ENCODE data around the gene MACROH2A2.

MACROH2A2 gene

DNA sequence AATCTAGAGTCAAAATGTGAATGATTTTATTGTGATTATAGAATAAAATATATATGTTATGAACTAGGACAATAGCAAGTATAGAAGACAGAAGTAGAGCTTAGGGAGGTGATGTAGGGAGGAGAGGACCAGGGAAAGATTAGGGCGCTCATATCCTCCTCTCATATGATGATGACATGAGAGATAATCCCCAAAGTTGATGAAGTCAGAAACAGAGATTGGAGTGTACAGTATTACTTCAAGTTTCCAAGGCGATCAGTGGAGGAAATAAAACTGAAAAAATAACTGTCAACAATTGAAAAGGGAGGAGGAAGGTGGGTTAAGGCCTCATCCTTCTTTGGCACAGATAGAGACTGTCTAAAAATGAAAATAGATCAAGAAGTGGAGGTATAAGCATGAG, 14.9 kb downstream of the MACROH2A2 start:
- no peak overlapping the region for H3K4me3 ChIP-seq (ENCODE audit: low read depth, low read length)
- TF ChIP-seq, protein P1, sequence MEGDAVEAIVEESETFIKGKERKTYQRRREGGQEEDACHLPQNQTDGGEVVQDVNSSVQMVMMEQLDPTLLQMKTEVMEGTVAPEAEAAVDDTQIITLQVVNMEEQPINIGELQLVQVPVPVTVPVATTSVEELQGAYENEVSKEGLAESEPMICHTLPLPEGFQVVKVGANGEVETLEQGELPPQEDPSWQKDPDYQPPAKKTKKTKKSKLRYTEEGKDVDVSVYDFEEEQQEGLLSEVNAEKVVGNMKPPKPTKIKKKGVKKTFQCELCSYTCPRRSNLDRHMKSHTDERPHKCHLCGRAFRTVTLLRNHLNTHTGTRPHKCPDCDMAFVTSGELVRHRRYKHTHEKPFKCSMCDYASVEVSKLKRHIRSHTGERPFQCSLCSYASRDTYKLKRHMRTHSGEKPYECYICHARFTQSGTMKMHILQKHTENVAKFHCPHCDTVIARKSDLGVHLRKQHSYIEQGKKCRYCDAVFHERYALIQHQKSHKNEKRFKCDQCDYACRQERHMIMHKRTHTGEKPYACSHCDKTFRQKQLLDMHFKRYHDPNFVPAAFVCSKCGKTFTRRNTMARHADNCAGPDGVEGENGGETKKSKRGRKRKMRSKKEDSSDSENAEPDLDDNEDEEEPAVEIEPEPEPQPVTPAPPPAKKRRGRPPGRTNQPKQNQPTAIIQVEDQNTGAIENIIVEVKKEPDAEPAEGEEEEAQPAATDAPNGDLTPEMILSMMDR (IDR thresholded peaks at IDR 0.05; ENCODE audit: borderline replicate concordance, insufficient read depth, low read depth, low read length): no peak

DNA sequence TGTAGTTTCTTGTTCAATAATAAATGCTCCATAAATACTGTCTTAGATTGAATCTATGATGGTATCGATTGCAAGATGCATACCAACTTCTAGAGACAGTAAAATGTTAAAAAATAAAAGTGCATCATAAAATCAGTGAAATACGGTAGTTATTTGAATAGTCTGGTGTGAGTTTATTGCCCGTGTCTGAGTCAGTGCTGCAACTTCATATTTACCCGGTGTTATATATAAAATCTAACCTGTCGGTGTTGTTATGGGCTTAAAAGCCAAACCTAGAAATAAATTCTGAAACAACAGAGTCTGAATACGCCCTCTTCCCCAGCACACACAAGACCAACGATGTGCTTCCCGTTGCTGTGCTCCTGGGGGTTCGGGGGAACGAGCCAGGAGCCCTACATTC, 16.3 kb downstream of the MACROH2A2 start:
- TF ChIP-seq, protein P1 (IDR thresholded peaks at IDR 0.05; ENCODE audit: borderline replicate concordance, insufficient read depth, low read depth, low read length): no peak
- H3K4me3 ChIP-seq (ENCODE audit: low read depth, low read length): no peak overlapping the region

DNA sequence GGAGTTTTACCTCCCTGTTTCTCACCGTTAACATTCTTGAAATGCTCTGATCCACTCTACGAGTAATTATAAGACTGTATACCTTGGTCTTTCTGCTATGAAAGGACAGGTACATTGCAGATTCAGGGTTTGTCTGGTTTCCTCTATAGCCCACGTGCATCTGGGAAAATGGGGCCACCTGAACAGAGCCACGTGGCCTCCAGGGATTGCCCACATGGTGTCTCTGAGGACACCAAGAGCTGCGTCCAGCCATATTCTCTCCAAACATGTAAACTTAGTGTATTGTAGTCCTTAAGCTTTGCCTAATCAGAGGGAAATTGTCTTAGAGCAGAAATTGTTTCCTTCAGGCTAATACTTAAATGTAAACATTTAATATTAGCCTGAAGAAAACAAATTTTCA, 16.7 kb downstream of the MACROH2A2 start:
- no peak overlapping the region for H3K4me3 ChIP-seq (ENCODE audit: low read depth, low read length)
- TF ChIP-seq, protein P1 (IDR thresholded peaks at IDR 0.05; ENCODE audit: borderline replicate concordance, insufficient read depth, low read depth, low read length): no peak

DNA sequence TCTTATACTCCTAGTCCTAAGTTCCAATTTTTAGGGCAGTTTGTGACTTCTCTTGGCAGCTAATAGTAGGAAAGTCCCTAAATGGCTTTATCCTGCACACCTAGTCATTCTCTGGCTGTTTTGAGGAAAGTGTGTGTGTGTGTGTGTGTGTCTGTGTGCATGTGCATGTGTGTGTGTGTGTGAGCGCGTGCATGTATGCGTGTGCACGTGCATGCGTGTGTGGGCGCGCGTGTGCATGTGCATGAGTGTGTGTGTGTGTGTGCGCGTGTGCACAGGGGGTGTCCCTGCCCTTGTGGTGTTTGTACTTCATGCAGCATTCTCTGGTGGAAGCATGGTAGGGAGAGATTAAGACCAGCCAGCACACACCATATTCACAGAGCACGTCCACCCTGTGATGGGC, 18.2 kb downstream of the MACROH2A2 start:
- no peak overlapping the region for H3K4me3 ChIP-seq (ENCODE audit: low read depth, low read length)

DNA sequence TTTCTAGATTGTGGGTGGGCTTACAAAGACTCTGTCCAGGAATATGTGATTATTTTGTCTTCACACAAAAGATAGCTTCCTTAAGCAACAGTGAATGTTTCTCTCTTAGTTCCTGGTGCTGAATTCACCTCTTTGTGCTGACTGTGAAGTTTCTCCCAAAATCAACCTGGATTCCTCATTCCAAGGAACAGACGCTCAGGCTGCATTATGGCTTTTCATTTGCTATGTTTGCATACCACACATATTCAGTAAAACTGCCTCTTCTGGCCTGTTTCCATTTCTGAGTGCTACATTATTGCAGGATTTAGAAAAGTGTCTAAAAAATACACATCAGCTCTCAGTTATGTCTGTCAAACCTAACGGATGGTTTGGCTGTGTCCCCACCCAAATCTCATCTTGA, 21.5 kb downstream of the MACROH2A2 start:
- TF ChIP-seq, protein P1 (IDR thresholded peaks at IDR 0.05; ENCODE audit: borderline replicate concordance, insufficient read depth, low read depth, low read length): no peak
- H3K4me3 ChIP-seq (ENCODE audit: low read depth, low read length): no peak overlapping the region

More for the DNA sequence above, 18.2 kb downstream of the MACROH2A2 start:
- TF ChIP-seq, protein P1 (IDR thresholded peaks at IDR 0.05; ENCODE audit: borderline replicate concordance, insufficient read depth, low read depth, low read length): no peak

DNA sequence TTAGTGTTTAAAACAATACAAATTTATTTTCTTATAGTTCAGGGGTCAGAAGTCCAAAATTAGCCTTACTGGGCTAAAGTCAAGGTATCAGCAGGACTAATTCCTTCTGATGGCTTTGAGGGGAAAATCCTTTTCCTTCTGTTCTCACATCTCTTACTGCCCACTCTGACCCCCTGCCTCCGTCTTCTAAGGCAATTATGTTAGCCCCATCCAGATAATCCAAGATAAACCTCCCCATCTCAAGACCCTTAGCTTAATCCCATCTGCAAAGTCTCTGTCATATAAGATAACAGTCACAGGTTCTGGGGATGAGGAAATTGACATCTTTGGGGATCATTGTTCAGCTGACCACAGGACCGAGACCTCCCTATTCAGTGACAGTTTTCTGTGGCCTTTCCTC, 22.3 kb downstream of the MACROH2A2 start:
- H3K4me3 ChIP-seq (ENCODE audit: low read depth, low read length): no peak overlapping the region
- TF ChIP-seq, protein P1 (IDR thresholded peaks at IDR 0.05; ENCODE audit: borderline replicate concordance, insufficient read depth, low read depth, low read length): no peak

DNA sequence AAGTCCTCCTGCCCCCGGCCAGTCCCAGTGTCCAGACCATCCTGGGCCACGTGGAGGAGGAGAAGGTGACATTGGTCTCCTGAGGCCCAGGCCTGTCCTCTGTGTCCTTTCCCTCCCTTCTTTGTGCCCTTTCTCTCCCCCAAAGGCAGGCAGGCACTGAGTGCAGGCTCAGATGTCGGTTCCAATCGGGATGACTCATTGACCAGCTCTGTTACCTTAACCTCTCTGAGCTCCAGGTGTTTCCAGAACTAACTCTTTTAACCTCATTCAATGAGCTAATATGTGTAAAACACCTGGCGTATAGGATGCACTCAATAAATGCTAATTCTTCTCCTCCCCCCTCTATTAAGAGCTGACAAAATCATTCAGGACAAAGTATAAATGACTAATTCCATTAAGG, 25.7 kb downstream of the MACROH2A2 start:
- TF ChIP-seq, protein P1 (IDR thresholded peaks at IDR 0.05; ENCODE audit: borderline replicate concordance, insufficient read depth, low read depth, low read length): no peak
- no peak overlapping the region for H3K4me3 ChIP-seq (ENCODE audit: low read depth, low read length)
